PC-3 (cell line): ENCODE data around the gene CD320.
A peak's percentile ranks its signal among the peaks of the same experiment; 100 is the strongest.

Experiments used
- CTCF ChIP-seq: fragments of 300-600 bp; sonication (generic); conservative IDR thresholded peaks from 2 replicates; pipeline ENCODE4 v1.5.1; 2017; ENCODE audit warnings: antibody characterized with exemption, low read depth, mild to moderate bottlenecking, low read length
- EZH2 ChIP-seq: fragments of 300-600 bp; sonication (generic); IDR thresholded peaks from one replicate; pipeline ENCODE4 v1.6.1; 2017; ENCODE audit warnings: antibody characterized with exemption, mild to moderate bottlenecking, low read length; ENCODE audit not compliant: unreplicated experiment

GRCh38 chr19:8335343-8336071, 27.3 kb upstream of the CD320 start:
- TF ChIP-seq CTCF = peak; percentile 40; the same call in 1 of the 2 replicates
- no peak for TF ChIP-seq EZH2
